ENCODE measurements around the gene ATP9A. TPM values are rescaled to one million over a fixed set of nuclear protein-coding genes. Genes with fewer than 3 reads are reported as not detected.

Gene ATP9A
- total RNA-seq, 1 experiment from 2014 or later: 12.1 TPM

GRCh38 chr20:51583073-51583472 lies 185.1 kb downstream of the ATP9A start:
- H3K4ac ChIP-seq (ENCODE audit: low read depth, low read length): no peak overlapping the region
- Mint-ChIP-seq H3K36me3 (ENCODE audit: insufficient read depth in 1 of 3, low read depth in 3 of 3) (no peaks in the 10 kb centered on the region), H3K9me3 (no peaks in the 10 kb centered on the region), H3K27ac (no peak overlapping the region), H3K27me3 (ENCODE audit: low read depth) (peaks cover 19% of the 10 kb centered on the region), H3K4me3 (no peak overlapping the region), H3K4me1 (no peaks in the 10 kb centered on the region)
- TF ChIP-seq, protein P1, sequence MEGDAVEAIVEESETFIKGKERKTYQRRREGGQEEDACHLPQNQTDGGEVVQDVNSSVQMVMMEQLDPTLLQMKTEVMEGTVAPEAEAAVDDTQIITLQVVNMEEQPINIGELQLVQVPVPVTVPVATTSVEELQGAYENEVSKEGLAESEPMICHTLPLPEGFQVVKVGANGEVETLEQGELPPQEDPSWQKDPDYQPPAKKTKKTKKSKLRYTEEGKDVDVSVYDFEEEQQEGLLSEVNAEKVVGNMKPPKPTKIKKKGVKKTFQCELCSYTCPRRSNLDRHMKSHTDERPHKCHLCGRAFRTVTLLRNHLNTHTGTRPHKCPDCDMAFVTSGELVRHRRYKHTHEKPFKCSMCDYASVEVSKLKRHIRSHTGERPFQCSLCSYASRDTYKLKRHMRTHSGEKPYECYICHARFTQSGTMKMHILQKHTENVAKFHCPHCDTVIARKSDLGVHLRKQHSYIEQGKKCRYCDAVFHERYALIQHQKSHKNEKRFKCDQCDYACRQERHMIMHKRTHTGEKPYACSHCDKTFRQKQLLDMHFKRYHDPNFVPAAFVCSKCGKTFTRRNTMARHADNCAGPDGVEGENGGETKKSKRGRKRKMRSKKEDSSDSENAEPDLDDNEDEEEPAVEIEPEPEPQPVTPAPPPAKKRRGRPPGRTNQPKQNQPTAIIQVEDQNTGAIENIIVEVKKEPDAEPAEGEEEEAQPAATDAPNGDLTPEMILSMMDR (conservative IDR thresholded peaks at IDR 0.05): no peak
- no peak overlapping the region for H3K9ac ChIP-seq (ENCODE audit: extremely low read depth, insufficient read length, low read length)
- H3K14ac ChIP-seq (ENCODE audit: insufficient read depth, low read length): no peak overlapping the region
- H3K4me2 ChIP-seq (ENCODE audit: insufficient read depth, insufficient read length, low read length): no peak overlapping the region
- H3K56ac ChIP-seq (ENCODE audit: insufficient read length, low read depth, low read length): no peak overlapping the region
- H3K4me1 ChIP-seq (ENCODE audit: insufficient read depth, low read length): no peaks in the 10 kb centered on the region
- H3T11ph ChIP-seq (ENCODE audit: low read length): no peak overlapping the region
- H3K23ac ChIP-seq (ENCODE audit: insufficient read length, low read depth, low read length): no peak overlapping the region
- H2BK120ac ChIP-seq (ENCODE audit: low read depth, low read length, poor library complexity, severe bottlenecking): no peak overlapping the region
- H3K23me2 ChIP-seq (ENCODE audit: insufficient read length, low read depth, low read length, poor library complexity, severe bottlenecking): no peaks in the 10 kb centered on the region
- H2BK12ac ChIP-seq (ENCODE audit: insufficient read length, low read depth, low read length): no peak overlapping the region
- H3K27ac ChIP-seq (ENCODE audit: insufficient read length, low read depth, low read length): no peak overlapping the region
- H3K27me3 ChIP-seq (ENCODE audit: insufficient read depth, low read length): no peaks in the 10 kb centered on the region
- no peak overlapping the region for H4K8ac ChIP-seq (replicated peaks; ENCODE audit: insufficient read length, low read depth, low read length)
- H3K79me2 ChIP-seq (ENCODE audit: insufficient read depth, low read length): no peaks in the 10 kb centered on the region
- no peak overlapping the region for H4K5ac ChIP-seq (ENCODE audit: insufficient read length, low read depth, low read length)
- H4K20me1 ChIP-seq (ENCODE audit: control insufficient read depth, insufficient read depth, insufficient read length): no peaks in the 10 kb centered on the region
- no peak overlapping the region for H2BK20ac ChIP-seq (ENCODE audit: low read depth, low read length, poor library complexity, severe bottlenecking)
- H3K9me3 ChIP-seq (ENCODE audit: control insufficient read depth, low read depth, low read length): no peaks in the 10 kb centered on the region
- no peak overlapping the region for H4K91ac ChIP-seq (ENCODE audit: insufficient read length, low read depth, low read length)
- H3K79me1 ChIP-seq (ENCODE audit: insufficient read depth, low read depth, low read length, poor library complexity, severe bottlenecking): no peaks in the 10 kb centered on the region
- no peak overlapping the region for H2AK5ac ChIP-seq (ENCODE audit: insufficient read length, low read length)
- H2BK5ac ChIP-seq (ENCODE audit: insufficient read length, low read length): no peak overlapping the region
- no peak overlapping the region for H3K18ac ChIP-seq (ENCODE audit: insufficient read length, low read depth, low read length)
- no peak for DNase-seq
- H2AFZ ChIP-seq (ENCODE audit: low read length): no peak overlapping the region
- WGBS (ENCODE audit: extremely low coverage, insufficient read length, low lambda C conversion rate): no CpG with 5 or more reads among the region's 13 CpGs
- H2BK15ac ChIP-seq (ENCODE audit: low read depth, low read length): no peak overlapping the region

Measured in H9 (cell line).